Stimulated activated naive B cell treated with anti-CD40 and anti-IgM and Interleukin-4, amounts not matched to agents 10 μg/mL and 1 μg/mL and 100 μg/mL, for 72 hours (primary cell): Measurements from ENCODE around the gene CEMIP2.
A peak's percentile ranks its signal among the peaks of the same experiment; 100 is the strongest.
"Not testable (repeated sequence)": the region's sequence is repeated elsewhere in the genome, so short reads cannot be mapped to it uniquely, and the experiment has no call there.

Experiments used
- ATAC-seq, 2 donors: fragments of 150-1000 bp; cut with Tn5 transposase; replicated peaks; 2 replicates each; pipeline ENCODE4 v1.10.0; 2021; ENCODE audit warnings: moderate library complexity in 1 of 2
- DNase-seq: peaks from one replicate; pipeline ENCODE4 v3.0.0; 2021
- H3K27ac Mint-ChIP-seq: one replicate; pipeline ENCODE4 v1.8.0; 2022; ENCODE audit warnings: mild to moderate bottlenecking, mixed read lengths
- H3K27me3 Mint-ChIP-seq, 2 donors: one replicate each; pipeline ENCODE4 v1.8.0; 2022; ENCODE audit warnings: mixed read lengths in 2 of 2
- H3K36me3 Mint-ChIP-seq, 2 donors: one replicate each; pipeline ENCODE4 v1.8.0; 2022; ENCODE audit warnings: mixed read lengths in 2 of 2, mild to moderate bottlenecking in 1 of 2
- H3K4me1 Mint-ChIP-seq, 2 donors: one replicate each; pipeline ENCODE4 v1.8.0; 2022; ENCODE audit warnings: mixed read lengths in 2 of 2, mild to moderate bottlenecking in 1 of 2
- H3K4me3 Mint-ChIP-seq, 2 donors: one replicate each; pipeline ENCODE4 v1.8.0; 2022; ENCODE audit warnings: mild to moderate bottlenecking in 2 of 2, mixed read lengths in 2 of 2, moderate library complexity in 1 of 2
- H3K9me3 Mint-ChIP-seq, 2 donors: one replicate each; pipeline ENCODE4 v1.8.0; 2022; ENCODE audit warnings: mixed read lengths in 2 of 2, mild to moderate bottlenecking in 1 of 2

Gene CEMIP2

DNA sequence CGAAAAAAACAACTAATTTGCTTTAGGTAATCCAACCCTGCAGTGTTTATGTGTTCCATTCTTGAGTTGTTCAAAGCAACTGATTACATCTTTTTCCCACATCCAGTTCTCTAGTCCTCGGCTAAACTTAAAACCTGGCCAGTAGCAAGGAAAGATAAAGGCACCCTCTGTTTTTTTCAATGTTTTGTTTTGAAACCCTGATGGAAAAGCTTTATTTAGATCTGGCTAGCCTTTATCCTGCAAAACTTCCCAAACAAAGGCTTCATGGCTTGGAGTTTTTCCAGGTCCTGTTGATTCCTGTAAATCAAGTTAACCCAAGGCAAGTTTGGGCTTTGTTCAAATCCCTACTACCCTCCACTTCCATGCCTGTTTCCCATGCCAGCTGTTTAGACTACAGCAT is 105.1 kb downstream of the CEMIP2 start:
- no peaks in the 10 kb centered on the region for H3K4me1 Mint-ChIP-seq
- no peaks in the 10 kb centered on the region for H3K27me3 Mint-ChIP-seq
- H3K27ac Mint-ChIP-seq: no peak overlapping the region
- H3K4me3 Mint-ChIP-seq: no peak overlapping the region
- H3K9me3 Mint-ChIP-seq: peaks cover 1 to 2% of the 10 kb centered on the region in 2 donors
- H3K36me3 Mint-ChIP-seq: peaks cover 0 to 2% of the 10 kb centered on the region in 2 donors
- ATAC-seq (no peak), DNase-seq (no peak)

DNA sequence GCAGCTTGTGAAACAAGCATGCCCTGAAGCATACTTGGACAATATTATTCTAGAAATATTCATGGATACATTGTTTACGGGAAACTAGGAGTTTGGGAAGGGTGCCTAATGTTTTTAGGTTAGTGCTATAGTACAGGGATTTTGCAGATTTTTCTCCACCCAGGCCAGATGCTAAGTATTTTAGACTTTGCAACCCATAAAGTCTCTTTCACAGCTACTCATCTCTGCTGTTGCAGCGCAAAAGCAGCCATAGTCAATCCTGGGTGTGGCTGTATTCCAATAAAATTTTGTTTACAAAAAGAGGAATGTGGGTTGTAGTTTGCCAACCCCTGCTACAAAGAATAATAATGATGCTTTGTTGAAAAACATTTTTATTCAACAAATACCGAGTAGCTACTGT is 106.2 kb downstream of the CEMIP2 start:
- H3K4me1 Mint-ChIP-seq: no peaks in the 10 kb centered on the region

DNA sequence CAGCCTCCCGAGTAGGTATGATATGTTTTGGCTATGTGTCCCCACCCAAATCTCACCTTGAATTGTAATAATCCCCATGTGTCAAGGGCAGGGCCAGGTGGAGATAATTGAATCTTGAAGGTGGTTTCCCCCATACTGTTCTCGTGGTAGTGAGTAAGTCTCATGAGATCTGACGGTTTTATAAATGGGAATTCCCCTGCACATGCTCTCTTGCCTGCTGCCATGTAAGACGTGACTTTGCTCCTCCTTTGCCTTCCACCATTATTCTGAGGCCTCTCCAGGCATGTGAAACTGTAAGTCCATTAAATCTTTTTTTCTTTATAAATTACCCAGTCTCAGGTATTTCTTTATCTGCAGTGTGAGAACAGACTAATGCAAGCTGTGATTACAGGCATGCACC is 111.0 kb downstream of the CEMIP2 start:
- not testable (repeated sequence) for DNase-seq, ATAC-seq, H3K27ac Mint-ChIP-seq, H3K27me3 Mint-ChIP-seq, H3K4me3 Mint-ChIP-seq, H3K4me1 Mint-ChIP-seq
- peaks cover 12 to 17% of the 10 kb centered on the region in 2 donors for H3K9me3 Mint-ChIP-seq
- H3K36me3 Mint-ChIP-seq: peaks cover 4 to 17% of the 10 kb centered on the region in 2 donors

More for the DNA sequence above, 106.2 kb downstream of the CEMIP2 start:
- Mint-ChIP-seq H3K27ac (no peak overlapping the region), H3K36me3 (peaks cover 4 to 13% of the 10 kb centered on the region in 2 donors), H3K4me3 (no peak overlapping the region), H3K27me3 (no peaks in the 10 kb centered on the region), H3K9me3 (peaks cover 9 to 11% of the 10 kb centered on the region in 2 donors)
- ATAC-seq: no peak
- DNase-seq: no peak

DNA sequence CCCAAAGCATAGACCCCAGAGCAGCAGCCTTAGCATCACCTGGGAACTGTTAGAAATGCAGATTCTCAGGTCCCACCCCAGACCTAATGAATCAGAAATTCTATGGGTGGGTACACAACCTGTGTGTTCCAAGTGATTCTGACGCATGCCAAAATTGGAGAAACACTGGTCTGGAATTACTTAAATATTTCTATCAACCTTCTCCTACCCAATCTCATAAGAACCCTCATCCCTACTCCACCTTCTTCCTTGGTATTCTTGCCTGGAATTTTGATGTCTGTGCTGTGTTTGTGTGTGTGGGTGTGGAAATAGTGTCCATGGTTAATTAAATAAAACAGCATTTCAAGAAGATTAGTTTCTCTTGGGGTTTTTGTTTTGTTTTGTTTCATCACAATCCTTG is 111.8 kb downstream of the CEMIP2 start:
- H3K9me3 Mint-ChIP-seq: peaks cover 12 to 17% of the 10 kb centered on the region in 2 donors
- no peak overlapping the region for H3K27ac Mint-ChIP-seq

DNA sequence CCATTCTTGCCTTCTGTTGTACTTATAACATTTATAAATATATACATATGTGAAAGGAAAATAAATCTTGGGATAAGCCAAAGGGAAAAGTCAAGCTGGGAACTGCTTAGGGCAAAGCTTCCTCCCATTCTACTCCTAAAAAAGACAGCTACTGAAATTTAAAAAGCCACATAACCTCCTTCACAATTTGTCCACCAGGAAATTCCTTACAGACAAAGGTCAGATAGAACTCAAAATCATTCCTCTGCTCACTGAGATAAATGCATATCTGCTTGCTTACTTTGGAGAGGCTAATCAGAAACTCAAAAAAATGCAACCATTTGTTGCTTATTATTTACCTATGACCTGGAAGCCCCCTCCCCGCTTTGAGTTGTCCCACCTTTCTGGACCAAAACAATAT is 112.5 kb downstream of the CEMIP2 start:
- peaks cover 12 to 17% of the 10 kb centered on the region in 2 donors for H3K9me3 Mint-ChIP-seq

More for the DNA sequence above, 111.8 kb downstream of the CEMIP2 start:
- ATAC-seq (no peak), DNase-seq (no peak)
- Mint-ChIP-seq H3K27me3 (no peaks in the 10 kb centered on the region), H3K36me3 (peaks cover 4 to 17% of the 10 kb centered on the region in 2 donors), H3K4me1 (peaks cover 4 to 6% of the 10 kb centered on the region in 2 donors), H3K4me3 (no peak overlapping the region)

DNA sequence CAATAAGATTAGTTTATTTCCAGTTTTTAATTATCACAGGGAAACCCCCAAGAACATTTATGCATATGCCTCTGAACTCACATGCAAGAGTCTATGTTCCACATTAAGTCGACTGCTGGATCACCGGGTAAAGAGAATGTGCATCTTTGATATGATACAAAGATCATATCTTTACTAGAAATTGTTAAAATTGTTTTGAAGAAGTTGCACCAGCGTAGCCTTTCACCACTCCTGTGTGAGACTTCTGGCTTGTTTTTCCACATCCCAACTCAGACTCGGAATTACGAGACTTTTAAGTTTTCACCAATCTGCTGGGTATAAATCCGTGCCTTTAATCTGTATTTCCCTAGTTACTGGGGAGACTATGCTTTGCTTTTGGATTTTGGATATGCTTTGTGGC is 113.2 kb downstream of the CEMIP2 start:
- H3K4me3 Mint-ChIP-seq: no peak overlapping the region
- no peak for ATAC-seq
- H3K27me3 Mint-ChIP-seq: no peaks in the 10 kb centered on the region
- H3K27ac Mint-ChIP-seq: no peak overlapping the region
- peaks cover 4 to 17% of the 10 kb centered on the region in 2 donors for H3K36me3 Mint-ChIP-seq
- H3K9me3 Mint-ChIP-seq: peaks cover 12 to 17% of the 10 kb centered on the region in 2 donors
- H3K4me1 Mint-ChIP-seq: peaks cover 4 to 6% of the 10 kb centered on the region in 2 donors
- DNase-seq: no peak

More for the DNA sequence above, 112.5 kb downstream of the CEMIP2 start:
- Mint-ChIP-seq H3K4me1 (peaks cover 4 to 6% of the 10 kb centered on the region in 2 donors), H3K4me3 (no peak overlapping the region), H3K36me3 (peaks cover 4 to 17% of the 10 kb centered on the region in 2 donors), H3K27me3 (no peaks in the 10 kb centered on the region), H3K27ac (no peak overlapping the region)
- DNase-seq (no peak), ATAC-seq (no peak)

DNA sequence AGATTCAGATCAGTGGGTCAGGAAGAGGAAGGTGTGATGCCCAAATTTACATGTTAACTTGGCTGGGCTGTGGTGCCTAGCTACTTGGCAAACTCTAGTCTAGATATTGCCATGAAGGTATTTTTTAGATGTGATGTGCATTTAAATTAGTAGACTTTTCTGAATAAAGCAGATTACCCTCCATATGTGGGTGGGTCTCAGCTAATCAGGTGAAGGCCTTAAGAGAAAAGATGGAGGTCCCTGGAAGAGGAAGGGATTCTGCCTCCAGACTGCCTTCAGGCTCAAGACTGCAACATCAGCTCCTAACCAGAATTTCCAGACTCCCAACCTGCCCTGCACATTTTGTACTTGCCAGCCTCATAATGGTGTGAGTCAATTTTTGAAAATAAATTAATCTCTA is 115.8 kb downstream of the CEMIP2 start:
- Mint-ChIP-seq H3K27me3 (peaks cover 0 to 3% of the 10 kb centered on the region in 2 donors), H3K36me3 (peaks cover 0 to 8% of the 10 kb centered on the region in 2 donors), H3K4me1 (peaks cover 4 to 6% of the 10 kb centered on the region in 2 donors), H3K4me3 (no peak overlapping the region), H3K9me3 (peaks cover 6 to 9% of the 10 kb centered on the region in 2 donors), H3K27ac (no peak overlapping the region)
- no peak for ATAC-seq
- DNase-seq: no peak

DNA sequence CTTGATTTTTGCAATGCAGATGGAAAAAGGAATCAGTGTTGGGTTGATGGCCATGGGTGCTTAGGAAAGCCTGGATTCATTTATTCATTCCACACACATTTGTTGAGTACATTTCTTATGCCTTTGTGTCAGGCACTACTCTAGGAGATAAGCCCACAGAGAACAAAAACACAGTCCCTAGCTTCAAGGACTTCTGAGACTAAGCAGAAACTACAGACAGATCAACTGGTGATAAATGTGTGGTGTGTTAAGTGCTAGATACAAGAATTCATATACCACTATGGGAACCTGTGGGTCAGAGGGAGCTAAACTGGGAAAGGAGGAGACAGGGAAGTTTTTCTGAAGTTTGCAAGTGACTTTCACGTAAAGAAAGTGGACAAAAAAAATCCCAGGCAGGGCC is 119.9 kb downstream of the CEMIP2 start:
- DNase-seq: no peak
- peaks cover 9 to 13% of the 10 kb centered on the region in 2 donors for H3K27me3 Mint-ChIP-seq
- H3K9me3 Mint-ChIP-seq: no peaks in the 10 kb centered on the region
- H3K36me3 Mint-ChIP-seq: peaks cover 0 to 2% of the 10 kb centered on the region in 2 donors
- H3K4me1 Mint-ChIP-seq: peaks cover 11 to 13% of the 10 kb centered on the region in 2 donors
- no peak overlapping the region for H3K4me3 Mint-ChIP-seq
- H3K27ac Mint-ChIP-seq: no peak overlapping the region
- ATAC-seq: no peak

DNA sequence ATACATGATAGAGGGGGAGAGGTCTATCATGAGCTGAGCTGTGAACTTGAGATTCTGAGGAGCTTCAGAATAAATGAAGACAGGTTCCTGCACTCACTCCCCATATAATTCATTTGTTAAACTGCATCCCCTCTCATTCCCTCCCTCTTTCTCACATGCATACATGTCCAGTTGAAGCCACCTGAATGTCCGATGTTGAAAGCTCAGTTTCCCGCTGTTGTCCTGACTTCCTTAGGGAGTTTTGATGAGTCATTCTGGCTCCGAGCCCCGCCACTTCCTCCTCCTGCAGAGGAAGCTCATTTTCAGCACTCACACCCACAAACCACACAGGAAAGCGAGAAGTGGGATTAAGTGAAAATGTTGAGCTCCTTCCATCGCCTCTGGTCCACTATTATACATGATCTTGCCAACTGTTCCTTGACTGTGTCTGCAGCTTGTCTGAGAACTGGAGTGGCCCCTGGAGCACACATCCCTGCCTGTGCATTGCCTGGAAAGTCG is 121.2 kb downstream of the CEMIP2 start:
- Mint-ChIP-seq H3K27ac (no peak overlapping the region), H3K9me3 (no peaks in the 10 kb centered on the region), H3K27me3 (peaks cover 9 to 13% of the 10 kb centered on the region in 2 donors), H3K4me1 (peaks cover 9 to 10% of the 10 kb centered on the region in 2 donors), H3K36me3 (peaks cover 0 to 2% of the 10 kb centered on the region in 2 donors), H3K4me3 (peak overlapping the region; percentile 32 to 43)
- ATAC-seq (peak; percentile 39 to 42), DNase-seq (no peak)

DNA sequence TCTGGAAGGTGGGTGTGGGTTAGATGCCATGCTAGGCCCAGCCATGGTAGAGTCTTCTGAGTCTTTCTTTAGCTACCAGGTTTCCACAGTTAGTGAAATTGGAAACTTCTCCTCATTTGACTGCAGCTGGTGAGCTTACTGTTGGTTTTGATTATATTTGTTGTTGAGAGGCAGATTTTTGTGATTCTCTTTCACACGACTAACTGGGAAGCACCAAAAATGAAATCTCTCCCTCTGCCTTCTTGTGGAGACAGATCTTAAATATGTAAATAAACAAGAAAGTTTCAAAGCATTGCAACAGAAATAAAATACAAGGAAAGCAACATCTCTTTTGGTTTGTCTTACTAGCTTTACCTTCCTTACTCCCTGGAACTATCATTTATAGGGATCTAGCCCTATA is 122.2 kb downstream of the CEMIP2 start:
- Mint-ChIP-seq H3K36me3 (peaks cover 0 to 2% of the 10 kb centered on the region in 2 donors), H3K4me1 (peaks cover 6 to 8% of the 10 kb centered on the region in 2 donors), H3K27ac (no peak overlapping the region), H3K4me3 (no peak overlapping the region), H3K9me3 (no peaks in the 10 kb centered on the region), H3K27me3 (peaks cover 9 to 13% of the 10 kb centered on the region in 2 donors)
- ATAC-seq: no peak
- no peak for DNase-seq

DNA sequence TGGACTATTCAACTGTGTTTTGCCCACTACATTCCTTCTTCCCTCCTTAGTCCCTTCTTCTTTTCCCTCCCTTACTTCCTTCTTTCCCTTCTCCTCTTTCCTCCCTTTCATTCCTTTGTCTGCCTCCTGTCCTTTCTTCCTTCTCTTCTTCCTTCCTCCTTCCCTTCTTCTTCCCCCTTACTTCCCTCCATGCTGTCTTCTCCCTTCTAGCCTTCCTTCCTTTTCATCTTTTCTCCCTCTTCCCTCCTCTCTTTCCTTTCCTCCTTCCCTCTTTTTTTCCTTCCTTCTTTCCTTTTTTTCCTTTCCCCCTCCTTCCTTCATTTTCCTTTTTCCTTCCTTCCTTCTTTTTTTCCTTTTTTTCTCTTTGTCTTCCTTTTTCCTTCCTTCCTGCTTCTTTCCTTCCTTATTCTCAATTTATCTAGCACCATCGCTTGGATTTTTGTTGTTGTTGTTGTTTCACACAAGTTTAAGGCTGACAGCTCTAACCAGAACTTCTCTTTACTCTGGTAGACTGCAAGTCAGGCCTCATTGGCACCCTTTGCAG is 123.4 kb downstream of the CEMIP2 start:
- H3K4me3 Mint-ChIP-seq: no peak overlapping the region
- H3K4me1 Mint-ChIP-seq: peaks cover 6 to 9% of the 10 kb centered on the region in 2 donors
- H3K9me3 Mint-ChIP-seq: no peaks in the 10 kb centered on the region
- DNase-seq (no peak), ATAC-seq (no peak)
- peaks cover 9 to 13% of the 10 kb centered on the region in 2 donors for H3K27me3 Mint-ChIP-seq
- H3K27ac Mint-ChIP-seq: no peak overlapping the region
- peaks cover 0 to 2% of the 10 kb centered on the region in 2 donors for H3K36me3 Mint-ChIP-seq

DNA sequence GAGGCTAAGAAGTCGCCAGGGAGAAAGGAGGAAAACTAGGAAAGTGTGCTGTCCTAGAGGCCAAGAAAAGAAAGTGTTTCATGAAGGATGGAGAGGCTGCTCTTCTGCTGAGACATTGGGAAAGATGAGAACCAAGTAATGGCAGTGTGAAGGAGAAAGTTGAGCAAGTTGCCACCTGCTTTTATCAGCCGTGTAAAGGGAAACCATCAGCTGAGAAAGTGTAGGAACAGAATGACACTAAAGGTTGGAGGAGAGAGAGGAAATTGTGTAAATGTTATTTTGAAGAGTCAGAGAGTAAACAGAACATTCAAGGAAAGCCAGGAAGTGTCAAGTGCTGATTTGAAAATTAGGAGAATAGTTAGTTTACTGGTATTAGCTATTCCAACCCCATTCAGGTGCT is 125.0 kb downstream of the CEMIP2 start:
- no peaks in the 10 kb centered on the region for H3K9me3 Mint-ChIP-seq
- no peak overlapping the region for H3K4me3 Mint-ChIP-seq
- no peak overlapping the region for H3K27ac Mint-ChIP-seq
- peaks cover 9% of the 10 kb centered on the region in 2 donors for H3K27me3 Mint-ChIP-seq
- ATAC-seq: no peak
- H3K36me3 Mint-ChIP-seq: peaks cover 0 to 2% of the 10 kb centered on the region in 2 donors
- H3K4me1 Mint-ChIP-seq: peaks cover 15 to 18% of the 10 kb centered on the region in 2 donors
- DNase-seq: no peak

DNA sequence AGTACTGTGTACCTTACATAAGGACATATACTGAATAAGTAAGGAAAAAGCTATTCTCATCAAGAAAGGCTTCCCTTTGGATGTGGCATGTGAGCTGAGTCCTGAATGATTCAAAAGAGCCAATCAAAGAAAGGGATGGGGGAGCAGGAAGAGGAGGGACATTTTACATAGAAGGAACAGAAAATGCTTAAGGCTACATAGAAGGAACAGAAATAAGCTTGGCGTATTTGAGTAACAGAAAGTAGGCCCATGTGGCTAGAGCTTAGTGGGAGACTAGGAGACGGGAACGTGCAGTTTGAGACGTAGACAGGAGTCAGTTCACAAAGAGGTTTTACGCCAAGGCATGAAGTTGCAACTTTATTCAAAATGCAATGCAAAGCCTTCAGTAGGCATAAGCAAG is 126.3 kb downstream of the CEMIP2 start:
- Mint-ChIP-seq H3K4me3 (no peak overlapping the region), H3K9me3 (no peaks in the 10 kb centered on the region), H3K27me3 (peaks cover 6 to 9% of the 10 kb centered on the region in 2 donors), H3K36me3 (peaks cover 0 to 2% of the 10 kb centered on the region in 2 donors), H3K27ac (no peak overlapping the region), H3K4me1 (peaks cover 16 to 23% of the 10 kb centered on the region in 2 donors)
- no peak for ATAC-seq
- DNase-seq: no peak

DNA sequence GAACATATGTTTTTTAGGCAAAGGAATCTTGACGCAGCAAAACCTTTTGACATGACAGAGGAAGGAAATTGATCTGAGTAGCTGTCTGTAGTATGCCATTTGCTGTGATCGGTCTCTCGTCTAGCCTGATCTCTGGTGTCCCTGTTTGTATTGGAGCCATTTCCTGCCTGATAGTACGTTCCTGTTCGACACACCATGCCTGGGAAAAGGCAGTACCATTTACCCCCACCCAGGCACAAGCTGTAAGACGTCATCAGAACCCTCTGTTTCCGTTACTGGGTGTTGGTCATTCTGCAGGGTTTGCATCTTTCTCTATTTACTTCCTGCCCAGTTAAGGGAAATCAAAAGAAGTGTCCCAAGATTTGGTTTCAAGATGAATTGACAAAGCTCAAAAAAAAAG is 129.7 kb downstream of the CEMIP2 start:
- Mint-ChIP-seq H3K36me3 (no peaks in the 10 kb centered on the region), H3K4me3 (peak overlapping the region; percentile 71 to 75), H3K9me3 (no peaks in the 10 kb centered on the region), H3K27me3 (no peaks in the 10 kb centered on the region), H3K27ac (peak overlapping the region; percentile 20), H3K4me1 (peaks cover 13 to 21% of the 10 kb centered on the region in 2 donors)
- DNase-seq (no peak), ATAC-seq (peak; percentile 43 to 52)

DNA sequence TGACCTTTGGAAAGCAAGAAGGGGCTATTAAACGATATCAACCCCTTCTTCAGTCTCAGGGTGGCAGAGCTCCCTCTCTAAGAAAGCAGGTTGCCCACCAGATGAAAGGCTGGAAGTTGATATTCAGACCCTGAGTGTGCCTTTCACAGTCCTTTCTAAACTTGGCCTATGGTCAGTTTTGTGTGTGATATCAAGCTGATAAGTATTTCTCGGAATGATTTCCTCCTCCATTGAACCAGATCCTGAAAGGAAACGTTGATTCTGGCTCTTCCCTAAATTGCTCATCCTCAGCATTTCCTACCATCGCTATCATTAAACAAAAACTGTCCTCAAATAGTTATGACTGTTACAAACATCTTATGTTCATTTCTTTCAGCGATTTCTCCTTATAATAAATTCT is 130.4 kb downstream of the CEMIP2 start:
- DNase-seq (no peak), ATAC-seq (no peak)
- no peak overlapping the region for H3K27ac Mint-ChIP-seq
- no peaks in the 10 kb centered on the region for H3K36me3 Mint-ChIP-seq
- H3K4me3 Mint-ChIP-seq: no peak overlapping the region
- H3K27me3 Mint-ChIP-seq: no peaks in the 10 kb centered on the region
- H3K9me3 Mint-ChIP-seq: no peaks in the 10 kb centered on the region
- H3K4me1 Mint-ChIP-seq: peaks cover 13 to 21% of the 10 kb centered on the region in 2 donors
